Psoas muscle (tissue), 8 donors: Measurements from ENCODE around the gene EXOC3L4. TPM values are rescaled to one million over a fixed set of nuclear protein-coding genes. Genes with fewer than 3 reads are reported as not detected.
"Not testable (repeated sequence)": the region's sequence is repeated elsewhere in the genome, so short reads cannot be mapped to it uniquely, and the experiment has no call there.

ENCODE experiments used
- ATAC-seq, 4 donors: fragments of 200-7000 bp; cut with Tn5 transposase; one replicate each; pipeline ENCODE4 v1.9.1; 2020; ENCODE audit warnings: moderate library complexity in 3 of 4, mild to moderate bottlenecking in 2 of 4
- DNase-seq, 2 donors: peaks; one replicate each; pipeline ENCODE4 v3.0.0-alpha.2; 2020
- H3K27ac ChIP-seq: fragments of 200-600 bp; one replicate; pipeline ENCODE4 v1.8.0; 2022
- H3K27me3 ChIP-seq, 3 donors: fragments of 200-600 bp in 1 of 3; one replicate each; pipeline versions ENCODE4 v1.6.1 to v1.8.0; 2013 to 2022; ENCODE audit warnings: low read length in 2 of 3, mild to moderate bottlenecking in 2 of 3, moderate library complexity in 1 of 3; ENCODE audit not compliant: insufficient read depth in 3 of 3
- H3K36me3 ChIP-seq, 2 donors: fragments of 200-600 bp in 1 of 2; one replicate each; pipeline versions ENCODE4 v1.6.1 to v1.8.0; 2013 to 2022; ENCODE audit warnings: low read depth in 1 of 2, mild to moderate bottlenecking in 1 of 2, moderate library complexity in 1 of 2; ENCODE audit not compliant: insufficient read depth in 1 of 2
- H3K4me1 ChIP-seq: fragments of 200-600 bp; one replicate; pipeline ENCODE4 v1.8.0; 2022
- H3K4me3 ChIP-seq: fragments of 200-600 bp; one replicate; pipeline ENCODE4 v1.8.0; 2022; ENCODE audit warnings: mild to moderate bottlenecking
- H3K9me3 ChIP-seq: fragments of 200-600 bp; one replicate; pipeline ENCODE4 v1.8.0; 2022
- CTCF ChIP-seq: fragments of 200-600 bp; IDR thresholded peaks from one replicate; pipeline ENCODE4 v1.8.0; 2022; ENCODE audit warnings: antibody characterized with exemption
- WGBS, 3 donors: extraction: QIAGEN DNeasy Blood & Tissue Kit; methylation state at CpG; one replicate each; pipeline versions ENCODE4 v1.1.6 to v1.1.7; 2013; 5-methylcytosine and 5-hydroxymethylcytosine counted together
- intact Hi-C, 2 donors: fragments of 100-400 bp; cut with DNase I; formaldehyde crosslinking; loops; one replicate each; pipeline versions ENCODE4 v1.11.0 to v1.14.2; 2022
- polyA plus RNA-seq, 3 donors: library from polyadenylated mRNA; stranded (reverse); fragments of 200-250 nt; gene quantifications; one replicate each; pipeline ENCODE4 v1.2.3, GENCODE V29; 2013
- total RNA-seq, 4 donors: library from RNA; stranded (reverse); fragmentation: NEBNext Ultra II Directional in 2 of 4; extraction: Animal tissue kit (Norgen Biotek cat#: 25700) in 2 of 4; gene quantifications; one replicate each; pipeline versions ENCODE4 v1.2.1 to v1.2.4, GENCODE V29; 2021 to 2023
- donor health status: healthy with polysubstance abuse.
- donor health status: DM: no; HTN: no; CAD: no; lungs with moderate emphysema.
- donor health status: Bipolar disorder and iron deficiency.
- donor health status: healthy.
- donor health status: DM: yes; HTN: yes; CAD: no.
- donor health status: DM: no; HTN: no; CAD: no.
- donor health status: DM: no; HTN: no; CAD: no.
- donor health status: DM: yes; HTN: yes; CAD: no.

The EXOC3L4 gene
- total and polyA plus RNA-seq, 7 donors, result 0.12 to 0.33 (median 0.27) TPM; not detected in 3

GRCh38 chr14:103111232-103111868, 16.8 kb downstream of the EXOC3L4 start:
- 33 to 62% (median 38%) methylated on average over 5 to 6 of the region's 6 CpGs for WGBS, 3 donors
- H3K4me1 ChIP-seq, result peaks cover 36% of the 10 kb centered on the region

GRCh38 chr14:103112400-103113243, 18.1 kb downstream of the EXOC3L4 start:
- 43 to 56% (median 45%) methylated on average over 9 to 11 of the region's 11 CpGs for WGBS, 3 donors
- ATAC-seq (no peak), DNase-seq (no peak)
- intact Hi-C loops, result no loop called here
- no peak overlapping the region for H3K4me3 ChIP-seq
- H3K9me3 ChIP-seq, result no peaks in the 10 kb centered on the region
- peak overlapping the region; percentile 89 for H3K27ac ChIP-seq
- no peaks in the 10 kb centered on the region for H3K36me3 ChIP-seq
- H3K4me1 ChIP-seq, result peaks cover 41% of the 10 kb centered on the region
- no peak for TF ChIP-seq CTCF
- no peaks in the 10 kb centered on the region for H3K27me3 ChIP-seq

More at GRCh38 chr14:103111232-103111868, 16.8 kb downstream of the EXOC3L4 start:
- intact Hi-C loops, result no loop called here
- no peaks in the 10 kb centered on the region for H3K9me3 ChIP-seq
- H3K27ac ChIP-seq, result peak overlapping the region; percentile 89
- H3K4me3 ChIP-seq, result peak overlapping the region; percentile 44
- H3K27me3 ChIP-seq, result no peaks in the 10 kb centered on the region
- ATAC-seq, result peak; percentile 18 to 54 (median 38)
- no peak for DNase-seq
- H3K36me3 ChIP-seq, result no peaks in the 10 kb centered on the region
- no peak for TF ChIP-seq CTCF

- intact Hi-C loops, result no loop called here
- H3K4me3 ChIP-seq, result no peak overlapping the region
- DNase-seq, result no peak
- peaks cover 45% of the 10 kb centered on the region for H3K4me1 ChIP-seq
- WGBS, 3 donors, result 77 to 85% (median 82%) methylated on average over 5 of the region's 5 CpGs
- H3K27me3 ChIP-seq, result no peaks in the 10 kb centered on the region
- no peak for TF ChIP-seq CTCF
- H3K9me3 ChIP-seq, result no peaks in the 10 kb centered on the region
- H3K27ac ChIP-seq, result no peak overlapping the region
- no peak for ATAC-seq
- H3K36me3 ChIP-seq, result no peaks in the 10 kb centered on the region
Observed at GRCh38 chr14:103113303-103113702, 18.8 kb downstream of the EXOC3L4 start.

- intact Hi-C loops, result no loop called here
- no peaks in the 10 kb centered on the region for H3K9me3 ChIP-seq
- H3K4me3 ChIP-seq, result no peak overlapping the region
- ATAC-seq (no peak), DNase-seq (no peak)
- no peaks in the 10 kb centered on the region for H3K27me3 ChIP-seq
- no peaks in the 10 kb centered on the region for H3K36me3 ChIP-seq
- WGBS, 3 donors, result 83 to 85% (median 84%) methylated on average over 11 to 13 of the region's 13 CpGs
- no peak for TF ChIP-seq CTCF
- no peak overlapping the region for H3K27ac ChIP-seq
- peaks cover 45% of the 10 kb centered on the region for H3K4me1 ChIP-seq
Observed at GRCh38 chr14:103113774-103114173, 19.2 kb downstream of the EXOC3L4 start.

- H3K27ac ChIP-seq, H3K4me3 ChIP-seq: not testable (repeated sequence)
Observed at GRCh38 chr14:103115086-103115679, 20.7 kb downstream of the EXOC3L4 start.

More at GRCh38 chr14:103115086-103115679, 20.7 kb downstream of the EXOC3L4 start:
- 64 to 75% (median 64%) methylated on average over 12 of the region's 12 CpGs for WGBS, 3 donors
- ATAC-seq, H3K27me3 ChIP-seq, H3K9me3 ChIP-seq, intact Hi-C loops, H3K36me3 ChIP-seq, DNase-seq: not testable (repeated sequence)
- H3K4me1 ChIP-seq, result peaks cover 41% of the 10 kb centered on the region
